GM18517 (cell line): Measurements from ENCODE around the gene MED19.
"Not testable (repeated sequence)": the region's sequence is repeated elsewhere in the genome, so short reads cannot be mapped to it uniquely, and the experiment has no call there.

Experiments used
- ATAC-seq: cut with Tn5 transposase; IDR thresholded peaks from one replicate; pipeline ENCODE4 v1.9.1; 2021; ENCODE audit warnings: mild to moderate bottlenecking, moderate library complexity; ENCODE audit not compliant: unreplicated experiment

Gene MED19

GRCh38 chr11:57711414-57712255 lies at the start of gene MED19:
Gene MED19, minus strand, starts transcription at chr11:57712215. Its CDS starts 36 bp downstream, at chr11:57712179.
- peak; percentile 41 for ATAC-seq

- no peak for ATAC-seq
These were observed 46.2 kb upstream of the MED19 start for GRCh38 chr11:57758174-57758573.

- ATAC-seq: no peak
These were observed 40.9 kb upstream of the MED19 start for GRCh38 chr11:57752954-57753353.

GRCh38 chr11:57751676-57752253 lies 39.8 kb upstream of the MED19 start, which contains the start of gene BTBD18:
Gene BTBD18, minus strand, starts transcription at chr11:57751819. Its CDS starts 631 bp downstream, at chr11:57751188.
- no peak for ATAC-seq

- no peak for ATAC-seq
These were observed 39.2 kb upstream of the MED19 start for GRCh38 chr11:57751176-57751575.

- ATAC-seq: no peak
These were observed 34.9 kb upstream of the MED19 start for GRCh38 chr11:57746920-57747319.

GRCh38 chr11:57745206-57745605 lies 33.2 kb upstream of the MED19 start:
- ATAC-seq: no peak

- no peak for ATAC-seq
These were observed 32.3 kb upstream of the MED19 start for GRCh38 chr11:57744357-57744756.

GRCh38 chr11:57742087-57742452 lies 30.1 kb upstream of the MED19 start:
- no peak for ATAC-seq

GRCh38 chr11:57741132-57742086 lies 29.4 kb upstream of the MED19 start, which contains the start of gene SELENOH:
Gene SELENOH, plus strand, starts transcription at chr11:57741491. Its CDS starts 105 bp downstream, at chr11:57741596.
- ATAC-seq: peak; percentile 94

- no peak for ATAC-seq
These were observed 23.7 kb upstream of the MED19 start for GRCh38 chr11:57735619-57736298.

GRCh38 chr11:57732661-57733060 lies 20.6 kb upstream of the MED19 start:
- ATAC-seq: no peak

GRCh38 chr11:57729479-57729878 lies 17.5 kb upstream of the MED19 start:
- no peak for ATAC-seq

- ATAC-seq: no peak
These were observed 16.8 kb upstream of the MED19 start for GRCh38 chr11:57728829-57729228.

GRCh38 chr11:57727185-57727584 lies 15.2 kb upstream of the MED19 start:
- ATAC-seq: no peak

- ATAC-seq: not testable (repeated sequence)
These were observed 4.7 kb upstream of the MED19 start for GRCh38 chr11:57716726-57717125.

GRCh38 chr11:57713835-57714234 lies 1.8 kb upstream of the MED19 start:
- no peak for ATAC-seq

- ATAC-seq: peak; percentile 99
These were observed 488 bp upstream of the MED19 start, which contains the start of gene TMX2 for GRCh38 chr11:57712256-57713150. Gene TMX2, plus strand, starts transcription at chr11:57712593. Its CDS starts 26 bp downstream, at chr11:57712619.

GRCh38 chr11:57709802-57710367 lies 2.1 kb downstream of the MED19 start:
- ATAC-seq: no peak
